ENCODE measurements around the gene ZFP92.

ZFP92 gene

GRCh38 chrX:153438532-153438931 is 27.3 kb downstream of the ZFP92 start:
- no peak for DNase-seq (ENCODE audit: low read depth in 2 of 2)

DNA sequence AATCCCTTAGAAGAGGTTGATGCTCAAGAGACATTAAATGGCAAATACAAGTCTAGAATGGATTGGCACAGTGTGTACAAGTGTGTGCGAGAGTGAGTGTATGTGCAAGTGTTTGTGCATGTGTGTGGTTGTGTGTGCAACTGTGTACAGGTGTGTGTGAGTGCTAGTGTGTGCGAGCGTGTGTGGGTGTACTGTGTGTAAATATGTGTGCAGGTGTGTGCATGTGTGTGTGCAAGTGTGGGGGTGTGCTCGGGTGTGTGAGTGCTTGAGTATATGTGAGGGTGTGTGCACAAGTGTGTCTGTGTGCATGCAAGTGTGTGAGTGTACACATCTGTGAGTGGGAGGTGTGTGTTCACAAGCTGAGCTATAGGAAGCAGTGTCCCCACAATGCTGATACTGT is 28.7 kb downstream of the ZFP92 start:
- no peak for DNase-seq (ENCODE audit: low read depth in 2 of 2)

DNA sequence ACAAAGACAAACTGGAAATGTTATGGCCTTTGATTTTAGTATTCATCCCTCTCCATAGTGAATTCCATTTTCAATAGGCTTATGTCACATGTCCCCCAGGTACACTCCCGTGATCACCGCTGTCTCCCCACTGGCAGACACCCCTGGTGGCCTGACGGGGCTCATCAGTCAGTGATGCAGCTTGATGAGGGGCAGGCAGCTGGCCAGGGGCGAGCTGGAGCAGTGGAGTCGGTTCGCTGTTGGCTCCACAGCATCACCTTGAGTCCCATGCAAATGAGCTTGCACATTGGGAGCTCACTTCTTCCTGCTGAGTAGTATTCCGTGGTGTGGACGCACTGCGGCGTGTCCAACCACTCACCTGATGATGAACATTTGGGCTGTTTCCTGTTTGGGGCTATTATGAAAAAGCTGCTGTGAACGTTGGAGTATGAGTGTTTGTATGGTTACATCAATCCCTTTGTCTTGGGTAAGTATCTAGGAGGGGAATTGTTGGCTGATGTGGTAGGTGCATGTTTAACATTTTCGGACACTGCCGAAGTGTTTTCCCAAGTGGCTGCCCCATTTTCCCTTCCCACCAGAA is 29.4 kb downstream of the ZFP92 start:
- no peak for DNase-seq (ENCODE audit: low read depth in 2 of 2)

- no peak for DNase-seq (ENCODE audit: low read depth in 2 of 2)
Observed at GRCh38 chrX:153441296-153441695, 30.0 kb downstream of the ZFP92 start.

DNA sequence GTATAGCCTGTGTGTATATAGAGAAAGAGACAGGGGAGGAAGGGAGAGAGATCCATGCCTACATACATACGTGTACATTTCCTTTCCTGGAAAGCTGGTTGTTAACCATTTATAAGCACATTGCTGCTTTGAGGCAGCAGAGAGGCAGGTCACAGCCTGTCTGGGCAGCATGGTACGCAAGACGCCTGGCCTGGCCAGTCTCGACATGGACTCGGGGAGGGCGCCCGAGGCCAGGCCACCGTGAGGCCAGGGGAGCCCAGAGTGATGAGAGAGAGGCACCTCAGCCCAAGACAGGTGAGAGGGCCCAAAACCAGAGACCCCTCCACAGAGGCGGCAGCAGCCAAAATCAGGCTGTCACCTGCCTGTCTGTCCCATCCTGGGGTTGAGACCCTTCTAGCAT is 30.7 kb downstream of the ZFP92 start:
- no peak for DNase-seq (ENCODE audit: low read depth in 2 of 2)

GRCh38 chrX:153442463-153442862 is 31.2 kb downstream of the ZFP92 start:
- no peak for DNase-seq (ENCODE audit: low read depth in 2 of 2)

DNA sequence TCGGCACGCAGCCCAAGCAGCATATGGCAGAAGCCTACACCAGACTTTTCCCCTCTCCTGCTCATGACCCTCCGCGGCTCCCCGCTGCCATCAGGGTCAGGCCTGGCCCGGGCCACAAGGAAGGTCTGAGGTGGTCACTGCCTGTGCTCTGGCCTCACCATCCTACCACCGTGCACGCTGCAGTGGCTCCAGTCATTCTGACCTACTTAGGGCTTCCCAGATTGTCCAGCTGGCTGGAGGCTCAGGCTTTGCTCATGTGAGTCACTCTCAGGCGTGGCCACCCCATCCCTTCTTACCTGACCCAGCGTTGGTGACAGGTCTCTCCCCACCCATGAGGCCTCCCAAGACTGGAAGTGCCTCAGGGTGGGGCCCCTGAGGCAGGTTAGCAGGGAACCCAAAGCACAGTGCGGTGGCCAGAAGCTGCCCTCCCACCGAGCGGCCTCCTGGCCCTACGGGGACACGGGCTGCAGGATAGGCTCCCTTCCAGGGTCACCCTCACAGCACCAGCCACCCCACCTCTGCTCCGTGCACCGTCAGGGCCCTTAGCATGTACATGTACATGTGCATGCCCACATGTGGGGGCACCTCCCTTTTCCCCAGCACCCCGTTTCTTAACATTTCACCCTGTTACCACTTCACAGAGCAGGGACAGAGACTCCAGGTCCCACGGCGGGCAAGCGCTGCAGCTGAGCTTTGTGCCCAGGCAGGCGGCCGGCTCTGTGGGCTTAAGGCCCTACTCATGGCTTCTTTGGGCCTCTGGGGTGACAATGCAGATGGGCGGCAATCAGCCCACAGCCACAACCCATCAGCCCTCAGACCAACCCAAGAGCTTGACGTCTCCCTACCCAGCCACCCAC is 32.4 kb downstream of the ZFP92 start:
- DNase-seq (ENCODE audit: low read depth in 2 of 2) = no peak

DNA sequence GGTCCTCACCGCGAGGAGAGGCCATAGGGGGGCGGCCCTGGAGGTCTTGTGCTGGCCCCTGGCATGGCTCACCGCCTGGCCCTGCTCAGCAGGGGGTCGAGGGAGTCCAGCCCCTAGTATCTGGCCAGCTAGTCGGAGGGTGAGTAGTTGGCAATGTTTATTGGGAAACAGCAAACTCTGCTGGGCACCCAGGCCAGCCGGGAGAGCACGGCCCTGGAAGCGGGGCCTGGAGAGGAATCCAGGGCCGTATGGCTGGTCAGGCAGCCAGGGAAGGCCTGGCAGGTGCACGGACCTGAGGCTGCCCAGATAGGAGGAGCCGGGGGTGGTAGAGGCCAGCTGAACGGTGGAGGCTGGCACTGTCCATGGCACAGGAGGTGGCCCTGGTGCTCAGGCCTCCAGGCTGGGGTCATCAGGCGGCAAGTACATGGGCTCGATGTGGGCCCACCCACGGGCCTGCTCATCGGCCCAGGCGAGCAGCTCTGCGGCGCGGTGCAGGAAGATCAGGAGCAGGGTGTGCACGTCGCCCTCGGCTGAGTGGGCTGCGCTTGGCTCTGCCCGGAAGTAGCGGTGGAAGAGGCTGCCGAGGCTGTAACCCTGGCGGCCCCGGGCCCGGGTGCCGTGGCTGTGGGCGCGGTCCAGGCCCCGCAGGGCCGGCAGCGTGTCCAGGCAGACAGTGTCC is 33.2 kb downstream of the ZFP92 start:
- no peak for DNase-seq (ENCODE audit: low read depth in 2 of 2)

GRCh38 chrX:153445106-153445855 is 34.0 kb downstream of the ZFP92 start:
- no peak for DNase-seq (ENCODE audit: low read depth in 2 of 2)

DNA sequence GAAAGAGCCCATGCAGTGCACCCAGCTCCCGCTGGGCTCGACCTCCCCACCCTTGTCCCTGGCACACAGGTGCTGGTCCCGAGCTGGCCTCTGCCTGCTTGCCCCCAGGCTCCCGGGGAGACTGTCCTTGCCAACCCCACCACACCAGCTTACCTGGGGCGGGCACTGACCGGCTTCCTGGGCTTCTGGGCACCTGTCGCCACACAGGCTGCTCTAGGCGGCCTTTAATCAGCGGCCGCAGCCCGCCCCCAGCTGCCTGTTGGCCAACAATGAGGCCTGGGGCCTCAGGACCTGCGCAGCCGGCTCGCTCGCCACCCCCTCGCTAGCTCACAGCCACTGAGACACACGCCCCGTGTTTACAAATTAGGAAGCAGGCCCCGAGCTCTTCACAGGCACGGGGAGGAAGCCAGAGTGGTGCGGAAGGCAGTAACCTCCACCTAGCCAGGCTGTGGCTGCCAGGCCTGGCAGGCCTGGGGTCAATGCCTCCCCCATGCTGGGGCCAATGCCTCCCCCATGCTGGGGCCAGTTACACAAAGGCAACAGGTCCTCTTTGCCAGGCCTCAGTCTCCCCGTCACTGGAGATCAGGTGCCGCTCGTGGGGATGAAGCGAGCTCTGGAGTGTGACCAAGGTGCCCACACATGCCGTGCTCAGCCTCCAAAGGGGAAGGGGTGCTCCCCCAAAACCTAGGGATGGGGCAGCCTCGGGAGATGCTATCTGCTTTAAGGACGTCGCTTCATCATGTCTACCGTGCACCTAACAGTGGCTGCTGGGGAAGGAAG is 34.8 kb downstream of the ZFP92 start, which contains the start of gene TREX2:
TSS of gene TREX2 (minus strand) at position 201 of the 780 bp plus-strand sequence. CDS start 626 bp downstream, outside the sequence.
- DNase-seq (ENCODE audit: low read depth in 2 of 2) = no peak

DNA sequence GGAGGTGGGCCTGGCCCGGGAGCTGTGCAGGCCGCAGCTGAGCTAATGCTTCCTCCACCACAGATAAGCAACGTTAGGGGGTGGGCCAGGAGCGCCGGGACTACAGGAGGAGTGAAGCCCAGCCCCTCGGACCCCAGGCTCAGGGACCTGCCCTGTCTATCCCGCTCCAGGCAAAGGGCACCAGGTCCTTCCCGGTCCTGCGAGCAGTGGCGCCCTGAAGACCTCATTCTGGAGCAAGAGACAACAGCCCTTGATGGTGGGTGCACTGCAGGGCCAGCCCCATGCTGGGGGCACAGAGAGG is 35.3 kb downstream of the ZFP92 start:
- DNase-seq (ENCODE audit: low read depth in 2 of 2) = no peak

DNA sequence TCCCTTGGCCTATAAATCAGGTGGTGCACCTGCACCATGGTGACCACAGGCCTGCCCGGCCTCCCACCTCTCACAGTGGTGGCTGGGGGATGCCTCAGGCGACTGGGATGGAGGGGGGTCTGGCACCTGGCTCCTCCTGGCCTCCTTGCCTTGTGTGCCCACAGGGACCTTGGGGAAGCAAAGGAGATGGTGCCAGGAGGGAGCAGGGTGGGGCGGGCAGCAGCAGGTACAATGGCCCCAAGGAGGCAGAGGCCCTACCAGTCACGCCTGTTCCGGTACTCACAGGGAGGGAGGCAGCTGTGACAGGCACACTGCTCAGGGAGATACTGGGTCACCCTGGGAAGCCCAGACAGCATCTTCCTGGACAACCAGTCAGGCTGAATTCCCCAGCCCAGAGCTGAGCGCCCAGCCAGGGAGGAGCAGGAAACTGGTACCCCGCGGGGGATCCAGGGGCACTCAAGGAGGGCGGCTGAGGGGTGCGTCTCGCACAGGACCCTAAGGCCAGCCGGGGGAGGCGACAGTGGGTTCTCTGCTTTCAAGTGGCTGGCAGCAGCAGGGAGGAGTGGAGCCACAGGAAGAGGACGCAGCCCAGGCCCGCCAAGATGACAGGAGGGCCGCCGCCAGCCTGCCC is 35.8 kb downstream of the ZFP92 start:
- DNase-seq (ENCODE audit: low read depth in 2 of 2) = no peak

- DNase-seq (ENCODE audit: low read depth in 2 of 2) = no peak
Observed at GRCh38 chrX:153447581-153447960, 36.3 kb downstream of the ZFP92 start.

- DNase-seq (ENCODE audit: low read depth in 2 of 2) = no peak
Observed at GRCh38 chrX:153448556-153449367, 37.5 kb downstream of the ZFP92 start.

DNA sequence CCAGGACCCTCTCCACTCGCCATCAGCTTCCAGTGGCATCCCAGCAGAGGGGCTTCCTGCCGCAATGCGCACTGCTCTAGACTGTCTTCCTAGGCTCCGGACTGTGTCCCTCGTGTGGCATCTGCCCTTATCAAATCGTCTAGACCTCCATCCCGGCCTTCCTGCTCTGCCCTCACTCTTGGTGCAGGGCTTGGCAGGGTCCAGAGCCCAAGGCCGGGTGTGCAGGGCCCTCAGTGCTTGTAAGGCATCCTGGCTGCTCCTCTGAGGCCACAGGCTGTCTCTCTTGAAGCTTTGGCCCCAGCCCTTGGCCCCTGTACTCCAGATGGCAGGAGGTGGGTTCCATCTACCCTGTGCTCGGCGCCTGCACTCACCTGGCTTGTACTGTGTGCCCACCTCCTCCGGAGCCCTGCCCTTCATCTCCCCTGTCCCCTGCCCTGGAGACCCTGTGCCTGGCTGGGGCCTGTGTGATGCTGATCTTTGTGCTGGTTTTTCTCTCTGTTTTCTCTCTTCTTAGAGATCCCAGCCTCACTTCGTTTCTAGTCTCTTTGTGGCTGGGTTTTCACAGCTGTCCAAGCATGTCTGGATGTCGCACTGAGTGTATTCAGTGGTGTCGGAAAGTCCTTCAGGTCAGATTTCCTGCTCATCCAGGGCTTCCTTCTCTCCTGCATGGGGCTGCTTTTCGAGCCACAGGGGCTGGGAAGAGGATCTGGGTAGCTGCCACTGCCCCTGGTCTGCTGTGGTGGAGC is 38.3 kb downstream of the ZFP92 start:
- DNase-seq (ENCODE audit: low read depth in 2 of 2) = no peak

- DNase-seq (ENCODE audit: low read depth in 2 of 2) = no peak
Observed at GRCh38 chrX:153450114-153450948, 39.1 kb downstream of the ZFP92 start.

DNA sequence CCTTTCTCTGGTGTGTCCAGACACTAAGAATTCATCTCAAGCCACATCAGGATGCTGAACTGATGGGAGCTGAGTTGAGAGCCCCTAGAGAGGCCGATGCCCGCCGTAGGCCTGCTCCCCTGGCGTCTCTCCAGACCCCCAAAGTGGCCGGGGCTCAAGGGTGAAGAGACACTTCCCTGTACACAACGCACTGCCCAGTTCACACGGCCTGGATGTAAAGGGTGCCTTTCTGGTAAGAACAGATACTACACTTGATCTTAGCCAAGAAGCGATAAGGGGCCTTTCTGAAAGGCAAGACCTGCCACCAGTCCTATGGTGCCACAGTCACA is 39.6 kb downstream of the ZFP92 start:
- DNase-seq (ENCODE audit: low read depth in 2 of 2) = no peak

DNA sequence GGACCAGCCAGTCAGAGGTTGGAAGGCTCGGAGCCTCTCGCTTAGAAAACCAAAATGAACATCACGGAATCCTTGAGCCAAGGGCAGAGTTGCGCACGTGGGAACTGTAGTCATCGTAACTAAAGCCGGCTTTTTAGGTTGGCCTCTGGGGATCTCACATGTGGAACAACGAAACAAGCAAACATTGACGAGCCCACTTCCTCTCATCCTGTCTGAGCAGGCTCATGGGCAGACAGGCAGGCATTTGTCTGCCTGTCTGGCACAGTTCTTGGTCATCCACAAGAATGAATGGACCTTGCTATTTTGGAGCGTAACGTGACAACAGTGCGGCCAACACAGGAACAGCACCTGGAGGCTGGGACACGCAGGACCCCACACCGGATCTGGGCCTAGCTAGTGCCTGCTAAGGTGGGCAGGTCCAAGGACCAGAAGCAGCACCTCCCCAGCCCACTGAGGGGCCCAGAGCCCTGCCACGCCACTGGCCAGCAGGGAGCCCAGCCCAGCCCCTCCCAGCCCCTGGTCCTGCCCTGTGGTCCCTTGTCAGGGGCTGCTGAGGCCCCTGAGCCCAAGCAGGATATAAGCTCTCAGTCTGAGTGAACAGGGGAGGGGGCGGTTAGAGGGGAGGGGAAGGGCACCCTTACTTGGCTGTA is 43.8 kb downstream of the ZFP92 start:
- DNase-seq (ENCODE audit: low read depth in 2 of 2) = no peak
